B cell (primary cell): ENCODE measurements around the gene NR3C2. TPM values are rescaled to one million over a fixed set of nuclear protein-coding genes. Genes with fewer than 3 reads are reported as not detected.

Experiments
- ATAC-seq: fragments of 200-7000 bp; cut with Tn5 transposase; one replicate; pipeline ENCODE4 v1.10.0; 2021; ENCODE audit warnings: low read depth, mild to moderate bottlenecking, moderate number of reproducible peaks, moderate library complexity
- CTCF ChIA-PET: fragments of 350-600 bp; sonication (Branson Sonifier 250); formaldehyde crosslinking; loops from one replicate; lab custom pipeline; 2021; ENCODE audit warnings: antibody characterized with exemption, inconsistent platforms; lab: Charles Lee
- POLR2A ChIA-PET: fragments of 350-600 bp; sonication (Branson Sonifier 250); formaldehyde crosslinking; loops from one replicate; lab custom pipeline; 2021; ENCODE audit warnings: antibody characterized with exemption; lab: Charles Lee
- DNase-seq: peaks from one replicate; pipeline ENCODE4 v3.0.0; 2013
- H2AFZ ChIP-seq: 2 replicates; pipeline ENCODE4 v1.6.1; 2012; ENCODE audit warnings: mild to moderate bottlenecking, low read depth, low read length; ENCODE audit not compliant: insufficient read depth, poor library complexity, severe bottlenecking
- H3K27ac ChIP-seq, 2 donors: 1 replicate in 1 of 2; 2 replicates in 1 of 2; pipeline ENCODE4 v1.5.1; 2012 to 2013; ENCODE audit warnings: low read length in 2 of 2, mild to moderate bottlenecking in 2 of 2, moderate library complexity in 1 of 2
- H3K27me3 ChIP-seq, 4 experiments: fragments of 200-600 bp in 1 of 4; sonication (generic) in 1 of 4; replicated peaks in 1 of 4; 1 replicate in 2 of 4; 2 replicates in 2 of 4; pipeline versions ENCODE4 v1.6.1 to v1.7.0; 2013 to 2016; ENCODE audit warnings: low read length in 3 of 4, mild to moderate bottlenecking in 2 of 4, mixed read lengths in 1 of 4, moderate library complexity in 1 of 4; ENCODE audit not compliant: insufficient read depth in 4 of 4, control insufficient read depth in 3 of 4; ENCODE audit errors: control extremely low read depth in 1 of 4
- H3K36me3 ChIP-seq, 2 experiments: replicated peaks in 1 of 2; 1 replicate in 1 of 2; 2 replicates in 1 of 2; pipeline versions ENCODE4 v1.6.1 to v1.7.1; 2013; ENCODE audit warnings: low read length in 1 of 2; ENCODE audit not compliant: insufficient read depth in 2 of 2, control insufficient read depth in 1 of 2; ENCODE audit errors: control extremely low read depth in 1 of 2, extremely low read depth in 1 of 2
- H3K4me1 ChIP-seq, 2 donors: fragments of 200-600 bp in 1 of 2; sonication (generic) in 1 of 2; 1 replicate in 1 of 2; 2 replicates in 1 of 2; pipeline versions ENCODE4 v1.5.1 to v1.6.1; 2013 to 2017; ENCODE audit warnings: low read length in 2 of 2; ENCODE audit not compliant: control insufficient read depth in 2 of 2, insufficient read depth in 2 of 2
- H3K4me2 ChIP-seq: replicated peaks from 2 replicates; pipeline ENCODE3; 2012; ENCODE audit warnings: mild to moderate bottlenecking, low read depth, low read length; ENCODE audit not compliant: poor library complexity, severe bottlenecking
- H3K4me3 ChIP-seq, 5 experiments: fragments of 200-600 bp in 1 of 5; sonication (generic) in 1 of 5; 1 replicate in 3 of 5; 2 replicates in 2 of 5; pipeline versions ENCODE4 v1.5.1 to v1.7.0; 2011 to 2016; ENCODE audit warnings: low read length in 4 of 5, mild to moderate bottlenecking in 4 of 5, low read depth in 2 of 5, control low read depth in 1 of 5, moderate library complexity in 1 of 5; ENCODE audit not compliant: insufficient read depth in 1 of 5; ENCODE audit errors: control extremely low read depth in 1 of 5, extremely low read depth in 1 of 5
- H3K79me2 ChIP-seq: fragments of 200-600 bp; sonication (generic); one replicate; pipeline ENCODE4 v1.6.0; 2016; ENCODE audit warnings: low read length; ENCODE audit not compliant: control insufficient read depth, insufficient read depth
- H3K9ac ChIP-seq: fragments of 200-600 bp; sonication (generic); 2 replicates; pipeline ENCODE4 v1.6.1; 2017; ENCODE audit warnings: mild to moderate bottlenecking, low read length, moderate library complexity
- H3K9me3 ChIP-seq, 3 donors: one replicate each; pipeline versions ENCODE4 v1.6.1 to v1.7.1; 2013; ENCODE audit warnings: low read length in 2 of 3; ENCODE audit not compliant: control insufficient read depth in 2 of 3, insufficient read depth in 1 of 3; ENCODE audit errors: control extremely low read depth in 1 of 3
- H4K20me1 ChIP-seq: 2 replicates; pipeline ENCODE4 v1.6.0; 2012; ENCODE audit warnings: mild to moderate bottlenecking, low read length; ENCODE audit not compliant: insufficient read depth, control insufficient read depth, poor library complexity, severe bottlenecking
- H3K27ac Mint-ChIP-seq: one replicate; pipeline ENCODE4 v1.8.0; 2021; ENCODE audit warnings: mixed read lengths
- H3K27me3 Mint-ChIP-seq: one replicate; pipeline ENCODE4 v1.8.0; 2021; ENCODE audit warnings: mixed read lengths
- H3K4me1 Mint-ChIP-seq: one replicate; pipeline ENCODE4 v1.8.0; 2021; ENCODE audit warnings: mixed read lengths
- H3K4me3 Mint-ChIP-seq: one replicate; pipeline ENCODE4 v1.8.0; 2021; ENCODE audit warnings: mixed read lengths
- H3K9me3 Mint-ChIP-seq: one replicate; pipeline ENCODE4 v1.8.0; 2022; ENCODE audit warnings: mixed read lengths; ENCODE audit not compliant: insufficient read depth
- CTCF ChIP-seq: fragments of 200-600 bp; IDR thresholded peaks from one replicate; pipeline ENCODE4 v1.8.0; 2022; ENCODE audit warnings: antibody characterized with exemption, mild to moderate bottlenecking
- EZH2 ChIP-seq: IDR thresholded peaks from 2 replicates; pipeline ENCODE4 v1.6.1; 2012; ENCODE audit warnings: borderline replicate concordance, low read depth, mild to moderate bottlenecking, moderate library complexity, low read length; ENCODE audit not compliant: insufficient read depth, poor library complexity, severe bottlenecking
- WGBS: methylation state at CpG from one replicate; pipeline ENCODE4 v1.1.5; 2013; ENCODE audit warnings: missing lambda C conversion rate; ENCODE audit not compliant: insufficient coverage; 5-methylcytosine and 5-hydroxymethylcytosine counted together
- intact Hi-C: fragments of 100-400 bp; cut with micrococcal nuclease; formaldehyde crosslinking; loops from one replicate; pipeline ENCODE4 v1.10.0; 2022
- polyA plus RNA-seq: library from polyadenylated mRNA; depleted of rRNA; stranded (reverse); fragments of >200 nt; gene quantifications from 2 replicates; pipeline ENCODE4 v1.2.3, GENCODE V29; 2012
- total RNA-seq, 2 donors: library from RNA; stranded (reverse); fragments of 120-200 nt in 1 of 2; gene quantifications; 1 replicate in 1 of 2; 2 replicates in 1 of 2; pipeline versions ENCODE4 v1.2.3 to v1.2.4, GENCODE V29; 2013 to 2022

The NR3C2 gene
- total and polyA plus RNA-seq, 2 donors (not counting 1 experiment from before 2014, with no cell fraction given) = 6.7 to 19.3 TPM

GRCh38 chr4:148164557-148164956 is 277.7 kb downstream of the NR3C2 start:
- Histone ChIP-seq H2AFZ (no peak overlapping the region), H3K4me2 (no peak overlapping the region), H3K9me3 (no peaks in the 10 kb centered on the region), H3K4me3 (no peak overlapping the region), H3K36me3 (no peaks in the 10 kb centered on the region), H3K27me3 (no peaks in the 10 kb centered on the region), H3K79me2 (no peaks in the 10 kb centered on the region), H3K27ac (no peak overlapping the region), H3K4me1 (no peaks in the 10 kb centered on the region), H4K20me1 (no peaks in the 10 kb centered on the region), H3K9ac (no peak overlapping the region)
- ChIA-PET POLR2A (no interaction called here), CTCF (no interaction called here)
- no CpG with 5 or more reads among the region's 2 CpGs for WGBS
- ATAC-seq = no peak
- no peaks in the 10 kb centered on the region for H3K27me3 Mint-ChIP-seq
- no peaks in the 10 kb centered on the region for H3K4me1 Mint-ChIP-seq
- H3K4me3 Mint-ChIP-seq = no peak overlapping the region
- TF ChIP-seq EZH2 = no peak
- TF ChIP-seq CTCF = no peak
- no peaks in the 10 kb centered on the region for H3K9me3 Mint-ChIP-seq
- no peak overlapping the region for H3K27ac Mint-ChIP-seq
- DNase-seq = no peak
- intact Hi-C loops = no loop called here

- CTCF ChIA-PET = no interaction called here
- Histone ChIP-seq H2AFZ (no peak overlapping the region), H4K20me1 (no peaks in the 10 kb centered on the region), H3K27me3 (no peaks in the 10 kb centered on the region), H3K79me2 (no peaks in the 10 kb centered on the region), H3K27ac (no peak overlapping the region), H3K36me3 (no peaks in the 10 kb centered on the region), H3K9ac (no peak overlapping the region), H3K4me3 (no peak overlapping the region), H3K9me3 (no peaks in the 10 kb centered on the region), H3K4me2 (no peak overlapping the region), H3K4me1 (no peaks in the 10 kb centered on the region)
- no peak for DNase-seq
- ATAC-seq = no peak
- Mint-ChIP-seq H3K4me1 (no peaks in the 10 kb centered on the region), H3K27me3 (no peaks in the 10 kb centered on the region), H3K4me3 (no peak overlapping the region), H3K9me3 (no peaks in the 10 kb centered on the region), H3K27ac (no peak overlapping the region)
- no peak for TF ChIP-seq EZH2
- TF ChIP-seq CTCF = no peak
- intact Hi-C loops = no loop called here
- POLR2A ChIA-PET = no interaction called here
- no CpG with 5 or more reads among the region's 1 CpG for WGBS
Measured at GRCh38 chr4:148162991-148163390, 279.2 kb downstream of the NR3C2 start.
